Measurements from ENCODE around the gene ZSCAN5A.

The ZSCAN5A gene

GRCh38 chr19:56174550-56174949 is 140.1 kb downstream of the ZSCAN5A start:
- TF ChIP-seq, protein P1, sequence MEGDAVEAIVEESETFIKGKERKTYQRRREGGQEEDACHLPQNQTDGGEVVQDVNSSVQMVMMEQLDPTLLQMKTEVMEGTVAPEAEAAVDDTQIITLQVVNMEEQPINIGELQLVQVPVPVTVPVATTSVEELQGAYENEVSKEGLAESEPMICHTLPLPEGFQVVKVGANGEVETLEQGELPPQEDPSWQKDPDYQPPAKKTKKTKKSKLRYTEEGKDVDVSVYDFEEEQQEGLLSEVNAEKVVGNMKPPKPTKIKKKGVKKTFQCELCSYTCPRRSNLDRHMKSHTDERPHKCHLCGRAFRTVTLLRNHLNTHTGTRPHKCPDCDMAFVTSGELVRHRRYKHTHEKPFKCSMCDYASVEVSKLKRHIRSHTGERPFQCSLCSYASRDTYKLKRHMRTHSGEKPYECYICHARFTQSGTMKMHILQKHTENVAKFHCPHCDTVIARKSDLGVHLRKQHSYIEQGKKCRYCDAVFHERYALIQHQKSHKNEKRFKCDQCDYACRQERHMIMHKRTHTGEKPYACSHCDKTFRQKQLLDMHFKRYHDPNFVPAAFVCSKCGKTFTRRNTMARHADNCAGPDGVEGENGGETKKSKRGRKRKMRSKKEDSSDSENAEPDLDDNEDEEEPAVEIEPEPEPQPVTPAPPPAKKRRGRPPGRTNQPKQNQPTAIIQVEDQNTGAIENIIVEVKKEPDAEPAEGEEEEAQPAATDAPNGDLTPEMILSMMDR (IDR thresholded peaks at IDR 0.05; ENCODE audit: insufficient read depth, low read depth, low read length, missing control alignments), result no peak
- no peak overlapping the region for H3K4me3 ChIP-seq (ENCODE audit: low read length)
- DNase-seq (ENCODE audit: low read depth), result no peak

GRCh38 chr19:56174086-56174485 is 140.6 kb downstream of the ZSCAN5A start:
- no peak overlapping the region for H3K4me3 ChIP-seq (ENCODE audit: low read length)
- TF ChIP-seq, protein P1 (IDR thresholded peaks at IDR 0.05; ENCODE audit: insufficient read depth, low read depth, low read length, missing control alignments), result no peak

More at GRCh38 chr19:56174086-56174485, 140.6 kb downstream of the ZSCAN5A start:
- DNase-seq (ENCODE audit: low read depth), result no peak
